HCT116 (cell line): ENCODE measurements around the gene CRLF1. TPM values are rescaled to one million over a fixed set of nuclear protein-coding genes. Genes with fewer than 3 reads are reported as not detected.
A peak's percentile ranks its signal among the peaks of the same experiment; 100 is the strongest.

Experiments
- SIN3A ChIP-seq: IDR thresholded peaks from 2 replicates; pipeline ENCODE4 v1.6.1; 2012; ENCODE audit warnings: low read depth
- YY1 ChIP-seq: IDR thresholded peaks from 2 replicates; pipeline ENCODE4 v1.6.1; 2011; ENCODE audit warnings: low read length, low read depth, moderate library complexity, mild to moderate bottlenecking; ENCODE audit not compliant: insufficient replicate concordance; ENCODE audit errors: extremely low read depth
- total RNA-seq: library from RNA; stranded (reverse); gene quantifications from one replicate; pipeline ENCODE4 v1.2.1, GENCODE V29; 2021; ENCODE audit not compliant: unreplicated experiment
- TF ChIP-seq, protein P1 (sequence below): IDR thresholded peaks from 2 replicates; pipeline ENCODE4 v1.6.1; 2012; ENCODE audit warnings: low read depth
- TF ChIP-seq, protein P2 (sequence below): IDR thresholded peaks from 2 replicates; pipeline ENCODE4 v1.6.1; 2012
- TF ChIP-seq, protein P3 (sequence below), 3 experiments: fragments of 200-600 bp in 1 of 3; sonication (generic) in 1 of 3; IDR thresholded peaks in 2 of 3; conservative IDR thresholded peaks in 1 of 3; 2 replicates each; pipeline ENCODE4 v1.5.1; 2012 to 2017; ENCODE audit warnings: low read depth in 2 of 3, low read length in 2 of 3, antibody characterized with exemption in 1 of 3, borderline replicate concordance in 1 of 3, control low read depth in 1 of 3, mild to moderate bottlenecking in 1 of 3, mixed read lengths in 1 of 3, mixed run types in 1 of 3, moderate library complexity in 1 of 3; ENCODE audit not compliant: insufficient read depth in 1 of 3
- TF ChIP-seq, protein P4 (sequence below): IDR thresholded peaks from 2 replicates; pipeline ENCODE4 v1.6.1; 2011; ENCODE audit warnings: mild to moderate bottlenecking, low read length, moderate library complexity; ENCODE audit not compliant: insufficient replicate concordance; ENCODE audit errors: extremely low read depth

The CRLF1 gene
- total RNA-seq, 1 experiment from 2014 or later = 43.0 TPM

DNA sequence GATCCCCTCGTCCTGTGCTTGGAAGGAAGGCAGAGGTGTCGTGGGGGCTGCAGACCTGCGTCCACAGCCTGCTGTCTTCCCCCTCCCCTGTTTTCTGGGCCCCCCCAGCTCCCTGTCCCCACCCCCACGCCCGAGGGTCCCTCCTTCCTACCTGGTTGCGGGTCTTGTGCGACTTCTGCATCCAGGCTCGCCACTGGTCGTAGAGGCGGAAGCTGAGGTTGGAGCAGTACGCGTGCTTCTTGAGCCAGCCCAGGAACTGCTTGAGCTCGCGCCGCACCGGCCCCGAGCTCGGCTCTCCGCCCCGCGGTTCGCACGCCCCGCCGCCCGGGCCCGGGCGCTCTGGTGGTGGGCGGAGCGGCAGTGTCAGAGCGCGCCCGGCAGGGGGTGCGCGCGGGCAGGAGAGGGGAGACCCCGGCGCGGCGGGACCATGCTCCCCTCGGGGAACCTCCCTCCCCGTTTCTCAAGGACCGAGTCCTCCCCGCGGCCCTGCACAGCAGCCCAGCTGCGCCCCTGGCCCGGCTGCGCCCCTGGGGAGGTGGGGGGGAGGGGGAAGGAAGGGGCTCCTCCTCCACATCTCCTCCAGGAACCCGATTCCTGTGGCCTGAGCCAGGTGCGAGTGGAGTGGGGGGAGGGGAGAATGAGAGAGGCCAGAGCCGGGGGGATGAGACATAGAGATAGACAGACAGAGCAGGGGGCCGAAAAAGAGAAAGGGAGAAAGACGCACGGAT, 12.3 kb downstream of the CRLF1 start (continued):
- TF ChIP-seq, protein P1, sequence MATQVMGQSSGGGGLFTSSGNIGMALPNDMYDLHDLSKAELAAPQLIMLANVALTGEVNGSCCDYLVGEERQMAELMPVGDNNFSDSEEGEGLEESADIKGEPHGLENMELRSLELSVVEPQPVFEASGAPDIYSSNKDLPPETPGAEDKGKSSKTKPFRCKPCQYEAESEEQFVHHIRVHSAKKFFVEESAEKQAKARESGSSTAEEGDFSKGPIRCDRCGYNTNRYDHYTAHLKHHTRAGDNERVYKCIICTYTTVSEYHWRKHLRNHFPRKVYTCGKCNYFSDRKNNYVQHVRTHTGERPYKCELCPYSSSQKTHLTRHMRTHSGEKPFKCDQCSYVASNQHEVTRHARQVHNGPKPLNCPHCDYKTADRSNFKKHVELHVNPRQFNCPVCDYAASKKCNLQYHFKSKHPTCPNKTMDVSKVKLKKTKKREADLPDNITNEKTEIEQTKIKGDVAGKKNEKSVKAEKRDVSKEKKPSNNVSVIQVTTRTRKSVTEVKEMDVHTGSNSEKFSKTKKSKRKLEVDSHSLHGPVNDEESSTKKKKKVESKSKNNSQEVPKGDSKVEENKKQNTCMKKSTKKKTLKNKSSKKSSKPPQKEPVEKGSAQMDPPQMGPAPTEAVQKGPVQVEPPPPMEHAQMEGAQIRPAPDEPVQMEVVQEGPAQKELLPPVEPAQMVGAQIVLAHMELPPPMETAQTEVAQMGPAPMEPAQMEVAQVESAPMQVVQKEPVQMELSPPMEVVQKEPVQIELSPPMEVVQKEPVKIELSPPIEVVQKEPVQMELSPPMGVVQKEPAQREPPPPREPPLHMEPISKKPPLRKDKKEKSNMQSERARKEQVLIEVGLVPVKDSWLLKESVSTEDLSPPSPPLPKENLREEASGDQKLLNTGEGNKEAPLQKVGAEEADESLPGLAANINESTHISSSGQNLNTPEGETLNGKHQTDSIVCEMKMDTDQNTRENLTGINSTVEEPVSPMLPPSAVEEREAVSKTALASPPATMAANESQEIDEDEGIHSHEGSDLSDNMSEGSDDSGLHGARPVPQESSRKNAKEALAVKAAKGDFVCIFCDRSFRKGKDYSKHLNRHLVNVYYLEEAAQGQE = no peak
- TF ChIP-seq, protein P2, sequence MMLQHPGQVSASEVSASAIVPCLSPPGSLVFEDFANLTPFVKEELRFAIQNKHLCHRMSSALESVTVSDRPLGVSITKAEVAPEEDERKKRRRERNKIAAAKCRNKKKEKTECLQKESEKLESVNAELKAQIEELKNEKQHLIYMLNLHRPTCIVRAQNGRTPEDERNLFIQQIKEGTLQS = no peak
- no peak for TF ChIP-seq SIN3A
- TF ChIP-seq, protein P3, sequence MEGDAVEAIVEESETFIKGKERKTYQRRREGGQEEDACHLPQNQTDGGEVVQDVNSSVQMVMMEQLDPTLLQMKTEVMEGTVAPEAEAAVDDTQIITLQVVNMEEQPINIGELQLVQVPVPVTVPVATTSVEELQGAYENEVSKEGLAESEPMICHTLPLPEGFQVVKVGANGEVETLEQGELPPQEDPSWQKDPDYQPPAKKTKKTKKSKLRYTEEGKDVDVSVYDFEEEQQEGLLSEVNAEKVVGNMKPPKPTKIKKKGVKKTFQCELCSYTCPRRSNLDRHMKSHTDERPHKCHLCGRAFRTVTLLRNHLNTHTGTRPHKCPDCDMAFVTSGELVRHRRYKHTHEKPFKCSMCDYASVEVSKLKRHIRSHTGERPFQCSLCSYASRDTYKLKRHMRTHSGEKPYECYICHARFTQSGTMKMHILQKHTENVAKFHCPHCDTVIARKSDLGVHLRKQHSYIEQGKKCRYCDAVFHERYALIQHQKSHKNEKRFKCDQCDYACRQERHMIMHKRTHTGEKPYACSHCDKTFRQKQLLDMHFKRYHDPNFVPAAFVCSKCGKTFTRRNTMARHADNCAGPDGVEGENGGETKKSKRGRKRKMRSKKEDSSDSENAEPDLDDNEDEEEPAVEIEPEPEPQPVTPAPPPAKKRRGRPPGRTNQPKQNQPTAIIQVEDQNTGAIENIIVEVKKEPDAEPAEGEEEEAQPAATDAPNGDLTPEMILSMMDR (IDR thresholded peaks at IDR 0.05 in 2 of 3, conservative IDR thresholded peaks at IDR 0.05 in 1 of 3; ENCODE audit: borderline replicate concordance in 1 of 3, insufficient read depth in 1 of 3, low read depth in 2 of 3, low read length in 2 of 3) = peak; percentile 42 to 77 (median 76); a peak in 5 of 6 replicates
- no peak for TF ChIP-seq YY1
- TF ChIP-seq, protein P4, sequence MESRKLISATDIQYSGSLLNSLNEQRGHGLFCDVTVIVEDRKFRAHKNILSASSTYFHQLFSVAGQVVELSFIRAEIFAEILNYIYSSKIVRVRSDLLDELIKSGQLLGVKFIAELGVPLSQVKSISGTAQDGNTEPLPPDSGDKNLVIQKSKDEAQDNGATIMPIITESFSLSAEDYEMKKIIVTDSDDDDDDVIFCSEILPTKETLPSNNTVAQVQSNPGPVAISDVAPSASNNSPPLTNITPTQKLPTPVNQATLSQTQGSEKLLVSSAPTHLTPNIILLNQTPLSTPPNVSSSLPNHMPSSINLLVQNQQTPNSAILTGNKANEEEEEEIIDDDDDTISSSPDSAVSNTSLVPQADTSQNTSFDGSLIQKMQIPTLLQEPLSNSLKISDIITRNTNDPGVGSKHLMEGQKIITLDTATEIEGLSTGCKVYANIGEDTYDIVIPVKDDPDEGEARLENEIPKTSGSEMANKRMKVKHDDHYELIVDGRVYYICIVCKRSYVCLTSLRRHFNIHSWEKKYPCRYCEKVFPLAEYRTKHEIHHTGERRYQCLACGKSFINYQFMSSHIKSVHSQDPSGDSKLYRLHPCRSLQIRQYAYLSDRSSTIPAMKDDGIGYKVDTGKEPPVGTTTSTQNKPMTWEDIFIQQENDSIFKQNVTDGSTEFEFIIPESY = no peak
